SKM-1 treated with dmso at 0.1 percent for 144 hours (cell line): ENCODE data around the gene PEX10.
"Not testable (repeated sequence)": the region's sequence is repeated elsewhere in the genome, so short reads cannot be mapped to it uniquely, and the experiment has no call there.

Experiments used
- DNase-seq: peaks from one replicate; lab custom pipeline; 2025; ENCODE audit not compliant: unreplicated experiment; lab: John Stamatoyannopoulos, UW

PEX10 gene

DNA sequence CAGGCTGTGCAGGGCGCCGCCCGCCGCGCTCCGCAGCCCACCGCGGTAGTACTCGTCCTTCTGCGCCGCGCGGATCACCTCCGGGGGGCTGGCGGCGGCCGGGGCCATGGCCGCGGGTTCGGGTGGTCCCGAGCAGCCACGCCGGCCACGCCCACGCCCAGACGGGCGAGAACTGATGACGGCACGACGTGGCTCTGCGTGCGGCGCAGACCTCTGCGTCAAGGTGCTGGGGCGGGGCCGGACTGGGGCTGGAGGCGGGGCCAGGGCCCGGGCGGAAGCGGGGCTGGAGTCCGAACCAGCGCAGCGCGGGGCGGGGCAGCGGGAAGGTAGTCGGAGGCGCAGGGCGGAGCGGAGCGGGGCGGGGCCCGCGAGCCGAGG lies at the start of gene PEX10:
Gene PEX10, minus strand, starts transcription at position 170 of the 378 bp plus-strand sequence. Its CDS starts 62 bp downstream, at position 108.
- peak; percentile 93 for DNase-seq

DNA sequence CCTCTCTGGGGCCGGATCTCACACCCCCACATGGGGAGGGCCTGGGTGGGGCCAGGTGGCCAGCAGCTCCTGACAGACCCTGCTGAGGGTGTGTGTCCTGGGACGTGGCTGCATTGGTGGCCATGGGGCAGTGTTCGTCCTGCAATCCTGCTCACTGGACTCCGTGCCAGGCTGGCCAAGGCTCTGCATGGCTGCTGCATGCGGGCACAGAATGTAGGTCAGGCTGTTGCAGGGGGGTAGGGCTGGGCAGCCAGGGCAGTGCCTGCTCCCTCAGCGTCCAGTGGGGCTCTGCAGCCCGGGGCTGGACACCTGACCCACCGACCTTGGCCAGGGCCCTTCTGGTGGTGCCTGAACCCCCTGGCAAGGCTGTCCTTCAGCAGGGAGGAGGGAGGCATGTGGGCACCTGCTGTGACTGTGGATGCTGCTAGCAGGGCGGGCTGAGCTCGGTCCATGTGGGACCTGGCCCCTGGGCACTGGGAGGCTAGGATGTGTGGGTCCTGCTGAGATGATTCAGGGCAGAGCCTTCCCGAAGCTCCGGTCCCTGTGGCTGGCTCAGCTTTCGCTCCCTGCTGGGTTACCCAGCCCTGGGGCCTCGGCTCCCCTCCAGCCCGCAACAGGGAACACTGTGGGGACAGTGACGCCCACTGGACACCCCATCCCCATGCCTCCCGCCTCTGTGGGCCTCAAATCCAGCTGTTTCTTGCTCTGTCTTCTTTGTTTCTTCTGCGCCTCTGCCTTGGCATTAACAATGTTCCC lies 48.8 kb upstream of the PEX10 start:
- DNase-seq = no peak

GRCh38 chr1:2460203-2460602 lies 47.8 kb upstream of the PEX10 start:
- no peak for DNase-seq

DNA sequence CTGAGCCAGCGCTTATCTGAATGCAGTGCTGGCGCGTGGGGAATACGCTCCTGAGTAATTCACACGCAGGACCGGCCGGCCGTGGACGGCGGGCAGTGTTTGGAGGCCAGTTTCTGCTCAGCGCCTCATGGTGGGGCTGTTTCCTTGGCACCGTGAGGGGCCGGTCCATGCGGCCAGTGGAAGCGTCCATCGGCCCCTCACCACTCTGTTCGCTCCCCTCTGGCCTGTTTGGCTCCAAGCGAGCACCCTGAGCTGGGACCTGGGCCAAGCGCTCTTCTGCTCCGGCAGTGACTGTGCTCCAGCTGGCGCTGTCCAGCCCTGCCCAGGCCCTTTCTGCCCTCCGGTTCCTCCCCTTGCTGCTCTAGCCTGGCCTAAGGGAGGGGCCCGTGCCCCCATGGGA lies 47.4 kb upstream of the PEX10 start:
- no peak for DNase-seq

DNA sequence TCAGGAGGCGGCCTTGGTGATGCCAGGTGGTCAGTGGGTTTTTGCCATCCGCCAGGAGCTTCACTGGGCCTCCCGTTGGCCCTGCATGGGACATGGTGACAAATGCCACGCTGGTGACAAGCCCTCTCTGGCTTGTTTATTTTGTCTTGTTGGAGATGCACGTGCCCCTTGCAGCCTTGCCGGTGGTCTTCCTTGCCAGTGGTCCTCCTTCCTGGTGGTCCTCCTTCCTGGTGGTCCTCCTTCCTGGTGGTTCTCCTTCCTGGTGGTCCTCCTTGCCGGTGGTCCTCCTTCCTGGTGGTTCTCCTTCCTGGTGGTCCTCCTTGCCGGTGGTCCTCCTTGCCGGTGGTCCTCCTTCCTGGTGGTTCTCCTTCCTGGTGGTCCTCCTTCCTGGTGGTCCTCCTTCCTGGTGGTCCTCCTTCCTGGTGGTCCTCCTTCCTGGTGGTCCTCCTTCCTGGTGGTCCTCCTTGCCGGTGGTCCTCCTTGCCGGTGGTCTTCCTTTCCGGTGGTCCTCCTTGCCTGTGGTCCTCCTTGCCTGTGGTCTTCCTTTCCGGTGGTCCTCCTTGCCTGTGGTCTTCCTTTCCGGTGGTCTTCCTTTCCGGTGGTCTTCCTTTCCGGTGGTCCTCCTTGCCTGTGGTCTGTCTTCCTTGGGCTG lies 46.9 kb upstream of the PEX10 start:
- DNase-seq = not testable (repeated sequence)

DNA sequence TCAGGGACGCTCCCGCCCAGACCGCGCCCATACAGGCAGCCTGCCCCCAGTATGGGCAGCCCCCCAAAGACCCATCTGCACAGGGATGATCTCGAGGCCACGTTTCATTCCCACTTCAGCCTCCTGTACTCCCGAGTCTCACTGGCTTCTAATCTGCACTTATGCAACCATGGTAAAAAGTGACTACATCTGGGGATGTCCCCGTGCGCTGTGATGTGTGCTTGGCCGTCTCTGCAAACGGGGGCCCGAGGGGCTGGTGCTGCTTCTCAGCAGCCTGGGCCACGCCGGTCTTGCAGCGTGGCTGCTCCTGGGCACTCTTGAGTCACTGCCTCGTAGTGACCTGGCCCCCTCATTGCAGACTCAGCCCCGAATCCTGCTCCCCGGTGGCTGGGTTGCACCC lies 46.3 kb upstream of the PEX10 start:
- no peak for DNase-seq

GRCh38 chr1:2457444-2457843 lies 45.1 kb upstream of the PEX10 start:
- no peak for DNase-seq

DNA sequence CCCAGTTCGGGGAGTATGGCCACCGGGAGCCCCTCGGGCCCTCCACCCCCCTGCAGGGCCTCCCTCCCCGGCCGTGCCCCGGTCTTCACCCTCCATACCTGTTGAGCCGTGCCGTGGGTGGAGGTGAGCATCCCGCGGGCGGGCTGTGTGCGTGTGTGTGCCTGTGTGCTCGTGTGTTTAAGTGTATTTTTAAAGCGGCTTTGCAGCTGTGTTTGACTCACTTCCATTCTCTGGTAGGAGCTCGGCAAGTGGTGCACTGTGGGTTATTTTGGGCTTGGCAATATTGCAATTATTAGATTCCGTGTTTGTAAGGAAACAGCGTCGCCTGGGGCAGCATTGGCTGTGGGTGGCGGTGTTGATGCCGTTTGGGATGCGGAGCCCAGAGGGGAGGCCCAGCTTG lies 43.4 kb upstream of the PEX10 start:
- no peak for DNase-seq

GRCh38 chr1:2454227-2454626 lies 41.9 kb upstream of the PEX10 start:
- no peak for DNase-seq

DNA sequence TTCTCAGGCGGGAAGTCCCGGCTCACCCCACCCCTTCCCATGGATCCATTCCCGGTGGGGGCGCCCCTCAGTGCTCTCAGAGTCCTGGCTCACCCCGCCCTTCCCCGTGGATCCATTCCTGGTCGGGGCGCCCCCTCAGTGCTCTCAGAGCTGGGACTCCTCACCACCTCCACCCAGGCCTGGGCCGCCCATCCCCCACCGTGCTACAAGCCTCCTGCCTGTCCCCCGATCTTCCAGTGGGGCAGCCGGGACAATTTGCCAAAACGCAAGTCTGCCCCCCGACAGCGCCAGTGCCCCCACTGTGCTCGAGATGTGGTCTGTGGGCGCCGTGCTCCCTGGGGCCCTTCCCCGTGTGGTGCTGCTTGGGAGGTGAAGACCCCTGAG lies 40.6 kb upstream of the PEX10 start:
- no peak for DNase-seq

DNA sequence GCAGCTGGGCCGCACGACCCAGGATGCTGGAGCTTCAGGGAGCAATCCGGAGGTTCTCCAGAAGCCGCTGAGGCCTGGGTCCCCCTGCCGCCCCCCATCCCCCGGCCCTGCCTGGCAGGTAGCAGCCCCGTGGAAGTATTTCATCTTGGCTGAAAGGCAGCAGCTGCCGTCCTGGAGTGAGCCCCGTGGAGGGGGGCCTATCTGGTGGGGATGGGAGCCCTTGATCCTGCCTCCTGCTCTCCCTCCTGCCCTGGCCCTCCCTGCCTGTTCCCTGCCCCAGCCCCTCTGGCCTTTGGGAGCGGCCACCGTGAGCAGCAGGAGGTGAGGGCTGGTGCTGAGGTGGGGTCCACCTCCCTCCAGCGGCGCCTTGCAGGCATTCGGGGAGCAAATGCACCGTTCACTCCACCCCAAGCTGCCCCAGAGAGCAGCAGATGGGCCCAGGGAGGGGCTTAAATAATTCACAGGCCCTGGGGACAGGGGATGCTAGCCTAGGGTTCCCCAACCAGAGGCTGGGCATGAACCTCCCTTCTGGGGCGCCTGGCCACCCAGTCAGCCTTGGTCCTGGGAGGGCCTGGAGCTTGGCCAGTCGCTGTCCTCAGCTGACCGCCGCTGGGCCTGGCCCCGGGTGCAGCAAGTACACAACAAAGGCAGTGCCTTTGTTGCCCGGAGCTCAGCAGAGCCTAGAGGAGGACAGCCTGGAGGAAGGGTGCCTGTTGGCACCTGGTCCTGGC lies 40.0 kb upstream of the PEX10 start:
- no peak for DNase-seq

GRCh38 chr1:2451741-2452140 lies 39.4 kb upstream of the PEX10 start:
- no peak for DNase-seq

- DNase-seq = no peak
Observed at GRCh38 chr1:2449636-2450454, 37.5 kb upstream of the PEX10 start.

- DNase-seq = no peak
Observed at GRCh38 chr1:2448098-2448445, 35.7 kb upstream of the PEX10 start.

DNA sequence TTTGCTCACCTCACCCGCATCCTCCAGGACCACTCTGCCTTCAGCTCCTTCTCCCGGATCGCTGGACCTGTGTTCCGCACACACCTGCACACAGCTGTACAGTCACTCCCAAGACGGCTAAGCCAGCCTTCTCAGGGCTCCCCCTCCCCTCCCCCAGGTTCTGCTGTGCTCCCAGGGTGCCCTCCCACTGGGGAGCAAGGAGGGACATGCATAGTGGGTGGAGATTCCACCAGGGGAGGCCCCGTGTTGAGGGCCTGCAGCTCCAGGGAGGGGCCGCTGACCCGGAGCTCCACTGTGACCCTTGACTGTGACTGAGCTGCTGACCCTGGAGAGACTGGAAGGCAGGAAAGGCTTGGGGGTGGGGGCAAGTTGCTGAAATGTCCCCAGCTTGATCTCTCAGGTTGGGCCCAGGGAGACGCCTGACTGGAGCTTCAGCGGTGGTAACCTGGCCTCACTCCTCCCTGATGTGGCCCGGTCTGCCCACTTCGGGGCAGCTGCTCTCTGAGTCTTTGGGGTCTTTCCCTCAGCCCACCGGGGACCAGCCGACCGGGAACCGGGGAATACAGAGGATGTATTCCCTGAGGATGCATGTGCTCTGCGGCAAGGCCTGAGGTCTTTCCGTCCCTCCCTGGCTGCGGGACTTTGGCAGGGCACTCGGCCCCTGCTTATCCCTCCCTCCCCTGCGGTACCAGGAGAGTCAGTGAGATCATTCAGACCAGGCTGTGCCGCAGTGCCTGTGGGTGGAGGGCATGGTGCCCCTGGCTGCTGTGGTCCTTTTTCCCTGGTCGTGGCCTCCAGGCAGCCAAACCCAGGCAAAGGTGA lies 35.1 kb upstream of the PEX10 start:
- no peak for DNase-seq

GRCh38 chr1:2446861-2447260 lies 34.5 kb upstream of the PEX10 start:
- no peak for DNase-seq

GRCh38 chr1:2446394-2446793 lies 34.0 kb upstream of the PEX10 start:
- no peak for DNase-seq

- no peak for DNase-seq
Observed at GRCh38 chr1:2445823-2446215, 33.5 kb upstream of the PEX10 start.

- DNase-seq = no peak
Observed at GRCh38 chr1:2445162-2445822, 32.9 kb upstream of the PEX10 start.

DNA sequence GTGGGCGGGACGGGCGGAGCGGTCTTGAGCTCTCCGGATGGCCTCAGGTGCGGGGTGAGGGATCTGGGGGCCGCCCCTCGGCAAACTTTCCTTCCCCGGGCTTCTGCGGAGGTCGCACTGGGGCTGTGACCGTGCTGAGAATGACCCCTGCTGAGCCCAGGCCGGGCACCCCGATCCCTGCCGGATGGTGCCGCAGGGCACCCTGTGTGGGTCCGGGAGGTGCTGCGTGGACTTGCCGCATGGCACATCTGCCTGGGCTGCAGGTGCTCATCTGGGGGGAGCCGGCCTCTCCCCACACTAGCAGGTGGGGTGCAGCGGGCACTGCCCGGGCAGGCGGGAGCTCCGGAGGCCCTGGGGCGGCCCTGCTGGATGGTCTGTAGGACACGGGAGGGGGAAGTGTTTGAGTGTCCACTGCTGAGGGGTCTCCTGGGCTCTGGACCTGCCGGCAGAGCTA lies 31.8 kb upstream of the PEX10 start:
- no peak for DNase-seq
